Psoas muscle (tissue), 8 donors: ENCODE results near the gene KRTAP4-12. TPM values are rescaled to one million over a fixed set of nuclear protein-coding genes. Genes with fewer than 3 reads are reported as not detected.
"Not testable (repeated sequence)": the region's sequence is repeated elsewhere in the genome, so short reads cannot be mapped to it uniquely, and the experiment has no call there.

ENCODE experiments used
- ATAC-seq, 4 donors: fragments of 200-7000 bp; cut with Tn5 transposase; one replicate each; pipeline ENCODE4 v1.9.1; 2020; ENCODE audit warnings: moderate library complexity in 3 of 4, mild to moderate bottlenecking in 2 of 4
- DNase-seq, 2 donors: peaks; one replicate each; pipeline ENCODE4 v3.0.0-alpha.2; 2020
- H3K27ac ChIP-seq: fragments of 200-600 bp; one replicate; pipeline ENCODE4 v1.8.0; 2022
- H3K27me3 ChIP-seq, 3 donors: fragments of 200-600 bp in 1 of 3; one replicate each; pipeline versions ENCODE4 v1.6.1 to v1.8.0; 2013 to 2022; ENCODE audit warnings: low read length in 2 of 3, mild to moderate bottlenecking in 2 of 3, moderate library complexity in 1 of 3; ENCODE audit not compliant: insufficient read depth in 3 of 3
- H3K36me3 ChIP-seq, 2 donors: fragments of 200-600 bp in 1 of 2; one replicate each; pipeline versions ENCODE4 v1.6.1 to v1.8.0; 2013 to 2022; ENCODE audit warnings: low read depth in 1 of 2, mild to moderate bottlenecking in 1 of 2, moderate library complexity in 1 of 2; ENCODE audit not compliant: insufficient read depth in 1 of 2
- H3K4me1 ChIP-seq: fragments of 200-600 bp; one replicate; pipeline ENCODE4 v1.8.0; 2022
- H3K4me3 ChIP-seq: fragments of 200-600 bp; one replicate; pipeline ENCODE4 v1.8.0; 2022; ENCODE audit warnings: mild to moderate bottlenecking
- H3K9me3 ChIP-seq: fragments of 200-600 bp; one replicate; pipeline ENCODE4 v1.8.0; 2022
- CTCF ChIP-seq: fragments of 200-600 bp; IDR thresholded peaks from one replicate; pipeline ENCODE4 v1.8.0; 2022; ENCODE audit warnings: antibody characterized with exemption
- WGBS, 3 donors: extraction: QIAGEN DNeasy Blood & Tissue Kit; methylation state at CpG; one replicate each; pipeline versions ENCODE4 v1.1.6 to v1.1.7; 2013; 5-methylcytosine and 5-hydroxymethylcytosine counted together
- intact Hi-C, 2 donors: fragments of 100-400 bp; cut with DNase I; formaldehyde crosslinking; loops; one replicate each; pipeline versions ENCODE4 v1.11.0 to v1.14.2; 2022
- polyA plus RNA-seq, 3 donors: library from polyadenylated mRNA; stranded (reverse); fragments of 200-250 nt; gene quantifications; one replicate each; pipeline ENCODE4 v1.2.3, GENCODE V29; 2013
- total RNA-seq, 4 donors: library from RNA; stranded (reverse); fragmentation: NEBNext Ultra II Directional in 2 of 4; extraction: Animal tissue kit (Norgen Biotek cat#: 25700) in 2 of 4; gene quantifications; one replicate each; pipeline versions ENCODE4 v1.2.1 to v1.2.4, GENCODE V29; 2021 to 2023
- donor health status: healthy with polysubstance abuse.
- donor health status: DM: no; HTN: no; CAD: no; lungs with moderate emphysema.
- donor health status: Bipolar disorder and iron deficiency.
- donor health status: healthy.
- donor health status: DM: yes; HTN: yes; CAD: no.
- donor health status: DM: no; HTN: no; CAD: no.
- donor health status: DM: no; HTN: no; CAD: no.
- donor health status: DM: yes; HTN: yes; CAD: no.

The KRTAP4-12 gene
- total and polyA plus RNA-seq, 7 donors: not detected

DNA sequence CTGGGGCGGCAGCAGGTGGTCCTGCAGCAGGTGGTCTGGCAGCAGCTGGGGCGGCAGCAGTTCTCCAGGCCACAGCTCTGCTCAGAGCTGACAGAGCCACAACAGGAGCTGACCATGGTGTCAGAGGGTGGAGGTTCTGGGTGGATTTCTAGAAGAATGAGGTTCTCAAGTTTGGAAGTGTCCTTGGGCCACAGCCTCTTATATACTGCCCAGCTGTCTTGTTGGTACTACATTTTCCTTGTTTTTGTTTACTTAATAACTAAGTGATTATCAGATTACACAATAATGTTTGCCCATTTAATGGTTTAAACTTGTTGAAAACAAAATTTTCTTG lies 25.6 kb upstream of the KRTAP4-12 start, which contains the start of gene KRTAP4-5:
TSS of gene KRTAP4-5 (minus strand) at position 174 of the 334 bp plus-strand sequence. CDS start at position 116, 58 bp downstream.
- Histone ChIP-seq H3K9me3 (no peaks in the 10 kb centered on the region), H3K4me1 (no peaks in the 10 kb centered on the region), H3K4me3 (no peak within 1 kb of the TSS), H3K27me3 (peaks cover 0 to 2% (median 0%) of the 10 kb centered on the region in 3 donors), H3K27ac (no peak within 1 kb of the TSS), H3K36me3 (no peaks in the 10 kb centered on the region)
- no peak for ATAC-seq
- TF ChIP-seq CTCF: no peak
- intact Hi-C loops: no loop called here
- WGBS, 3 donors: 55 to 58% (median 56%) methylated on average over 2 of the region's 2 CpGs
- DNase-seq: no peak

DNA sequence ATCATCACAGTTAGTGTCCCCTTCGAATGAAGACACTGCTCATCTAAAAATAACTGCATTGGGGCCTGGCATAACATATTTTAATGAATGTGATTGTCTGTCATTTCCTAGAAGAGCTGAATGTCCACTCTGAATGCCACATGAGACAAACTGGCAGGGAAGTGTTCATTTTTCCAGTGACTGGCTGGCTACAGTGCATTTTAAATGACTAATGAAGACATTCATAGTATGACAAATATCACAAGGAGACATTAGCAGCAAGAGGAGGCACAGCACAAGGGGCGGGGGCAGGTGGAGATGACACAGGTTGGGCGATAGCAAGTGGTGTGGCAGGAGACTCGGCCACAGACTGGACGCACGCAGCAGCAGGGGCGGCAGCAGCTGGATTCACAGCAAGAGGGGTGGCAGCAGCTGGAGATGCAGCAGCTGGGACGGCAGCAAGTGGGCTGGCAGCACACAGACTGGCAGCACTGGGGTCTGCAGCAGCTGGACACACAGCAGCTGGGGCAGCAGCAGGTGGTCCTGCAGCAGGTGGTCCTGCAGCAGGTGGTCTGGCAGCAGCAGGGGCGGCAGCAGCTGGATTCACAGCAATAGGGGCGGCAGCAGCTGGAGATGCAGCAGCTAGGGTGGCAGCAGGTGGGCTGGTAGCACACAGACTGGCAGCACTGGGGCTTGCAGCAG lies 25.1 kb upstream of the KRTAP4-12 start:
- H3K27ac ChIP-seq, DNase-seq, H3K9me3 ChIP-seq, H3K27me3 ChIP-seq, intact Hi-C loops, H3K4me3 ChIP-seq, H3K36me3 ChIP-seq, ATAC-seq, H3K4me1 ChIP-seq: not testable (repeated sequence)
- 74 to 76% (median 75%) methylated on average over 10 of the region's 10 CpGs for WGBS, 3 donors

GRCh38 chr17:41147531-41148204 lies 23.7 kb upstream of the KRTAP4-12 start:
- Histone ChIP-seq H3K4me3 (no peak overlapping the region), H3K27ac (no peak overlapping the region), H3K27me3 (peaks cover 0 to 2% (median 0%) of the 10 kb centered on the region in 3 donors), H3K9me3 (peaks cover 6% of the 10 kb centered on the region), H3K4me1 (no peaks in the 10 kb centered on the region), H3K36me3 (no peaks in the 10 kb centered on the region)
- WGBS, 3 donors: 88 to 92% (median 89%) methylated on average over 2 of the region's 2 CpGs
- no peak for DNase-seq
- intact Hi-C loops: no loop called here
- no peak for ATAC-seq
- no peak for TF ChIP-seq CTCF

- Histone ChIP-seq H3K27ac (no peak overlapping the region), H3K4me3 (no peak overlapping the region), H3K36me3 (no peaks in the 10 kb centered on the region), H3K27me3 (peaks cover 0 to 2% (median 0%) of the 10 kb centered on the region in 3 donors), H3K9me3 (peaks cover 6% of the 10 kb centered on the region), H3K4me1 (no peaks in the 10 kb centered on the region)
- TF ChIP-seq CTCF: no peak
- no peak for DNase-seq
- 85 to 87% (median 87%) methylated on average over 2 of the region's 2 CpGs for WGBS, 3 donors
- intact Hi-C loops: no loop called here
- no peak for ATAC-seq
These were observed 21.3 kb upstream of the KRTAP4-12 start for GRCh38 chr17:41145261-41145660.

GRCh38 chr17:41144846-41145245 lies 20.9 kb upstream of the KRTAP4-12 start:
- Histone ChIP-seq H3K4me1 (no peaks in the 10 kb centered on the region), H3K36me3 (no peaks in the 10 kb centered on the region), H3K27ac (no peak overlapping the region), H3K4me3 (no peak overlapping the region), H3K9me3 (peaks cover 6% of the 10 kb centered on the region), H3K27me3 (no peaks in the 10 kb centered on the region)
- 87 to 97% (median 87%) methylated on average over 1 of the region's 1 CpG for WGBS, 3 donors
- DNase-seq: no peak
- TF ChIP-seq CTCF: no peak
- intact Hi-C loops: no loop called here
- no peak for ATAC-seq
